Cardiac fibroblast (primary cell): ENCODE results near the gene IL22RA1.

ENCODE experiments used
- DNase-seq, 2 donors: peaks; one replicate each; pipeline versions ENCODE4 v3.0.0 to v3.0.0-alpha.2; 2010; ENCODE audit warnings: low read depth in 2 of 2
- H3K4me3 ChIP-seq, 2 donors: replicated peaks in 1 of 2; 1 replicate in 1 of 2; 2 replicates in 1 of 2; pipeline ENCODE4 v1.5.1; 2011; ENCODE audit warnings: low read depth in 2 of 2, low read length in 2 of 2, mild to moderate bottlenecking in 2 of 2, moderate library complexity in 1 of 2
- CTCF ChIP-seq: IDR thresholded peaks from one replicate; pipeline ENCODE4 v1.5.1; 2011; ENCODE audit warnings: low read depth, mild to moderate bottlenecking, low read length, inconsistent platforms

The IL22RA1 gene

GRCh38 chr1:24108334-24109165 lies 34.4 kb downstream of the IL22RA1 start:
- H3K4me3 ChIP-seq = no peak overlapping the region
- peak; percentile 76 to 94 for DNase-seq
- no peak for TF ChIP-seq CTCF

GRCh38 chr1:24107462-24108138 lies 35.3 kb downstream of the IL22RA1 start:
- no peak for TF ChIP-seq CTCF
- DNase-seq = peak; percentile 70 to 74

GRCh38 chr1:24105368-24106160 lies 37.4 kb downstream of the IL22RA1 start:
- TF ChIP-seq CTCF = no peak
- no peak overlapping the region for H3K4me3 ChIP-seq
- DNase-seq = no peak

More at GRCh38 chr1:24107462-24108138, 35.3 kb downstream of the IL22RA1 start:
- H3K4me3 ChIP-seq = no peak overlapping the region

GRCh38 chr1:24104854-24105253 lies 38.1 kb downstream of the IL22RA1 start:
- DNase-seq = no peak
- no peak overlapping the region for H3K4me3 ChIP-seq
- TF ChIP-seq CTCF = no peak

GRCh38 chr1:24103879-24104278 lies 39.1 kb downstream of the IL22RA1 start:
- no peak overlapping the region for H3K4me3 ChIP-seq
- no peak for DNase-seq
- no peak for TF ChIP-seq CTCF

GRCh38 chr1:24103408-24103807 lies 39.5 kb downstream of the IL22RA1 start:
- no peak for TF ChIP-seq CTCF
- no peak for DNase-seq
- no peak overlapping the region for H3K4me3 ChIP-seq
